ENCODE data around the gene RBM19.
"Not testable (repeated sequence)": the region's sequence is repeated elsewhere in the genome, so short reads cannot be mapped to it uniquely, and the experiment has no call there.

RBM19 gene

DNA sequence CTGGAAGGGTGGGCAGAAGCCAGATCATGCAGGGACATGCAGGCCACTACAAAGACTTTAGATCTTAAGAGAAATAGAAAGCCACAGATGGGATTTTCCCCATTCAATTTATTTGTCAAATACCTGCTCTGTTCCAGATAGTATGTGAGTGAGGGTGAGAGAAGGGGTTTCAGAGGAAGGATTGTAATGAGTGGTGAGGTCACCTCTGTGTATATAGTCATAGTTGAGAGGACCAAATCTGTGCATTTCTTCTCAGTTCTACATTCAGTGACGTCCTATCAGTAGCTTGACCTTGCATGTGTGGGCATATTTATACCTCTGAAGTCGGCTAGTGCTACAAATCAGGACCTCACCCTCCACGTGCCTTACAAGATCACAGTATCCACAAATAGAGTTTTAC is 31.2 kb upstream of the RBM19 start:
- Histone ChIP-seq H3K4me1 (ENCODE audit: control insufficient read depth in 1 of 2, insufficient read depth in 1 of 2, low read depth in 1 of 2, low read length in 1 of 2) (no peaks in the 10 kb centered on the region), H3K27ac (no peak overlapping the region), H3K36me3 (no peaks in the 10 kb centered on the region), H3K27me3 (peaks cover 64% of the 10 kb centered on the region), H3K4me3 (ENCODE audit: low read depth in 1 of 2, low read length in 1 of 2) (no peak overlapping the region), H3K9me3 (no peaks in the 10 kb centered on the region)
- TF ChIP-seq, protein P1, sequence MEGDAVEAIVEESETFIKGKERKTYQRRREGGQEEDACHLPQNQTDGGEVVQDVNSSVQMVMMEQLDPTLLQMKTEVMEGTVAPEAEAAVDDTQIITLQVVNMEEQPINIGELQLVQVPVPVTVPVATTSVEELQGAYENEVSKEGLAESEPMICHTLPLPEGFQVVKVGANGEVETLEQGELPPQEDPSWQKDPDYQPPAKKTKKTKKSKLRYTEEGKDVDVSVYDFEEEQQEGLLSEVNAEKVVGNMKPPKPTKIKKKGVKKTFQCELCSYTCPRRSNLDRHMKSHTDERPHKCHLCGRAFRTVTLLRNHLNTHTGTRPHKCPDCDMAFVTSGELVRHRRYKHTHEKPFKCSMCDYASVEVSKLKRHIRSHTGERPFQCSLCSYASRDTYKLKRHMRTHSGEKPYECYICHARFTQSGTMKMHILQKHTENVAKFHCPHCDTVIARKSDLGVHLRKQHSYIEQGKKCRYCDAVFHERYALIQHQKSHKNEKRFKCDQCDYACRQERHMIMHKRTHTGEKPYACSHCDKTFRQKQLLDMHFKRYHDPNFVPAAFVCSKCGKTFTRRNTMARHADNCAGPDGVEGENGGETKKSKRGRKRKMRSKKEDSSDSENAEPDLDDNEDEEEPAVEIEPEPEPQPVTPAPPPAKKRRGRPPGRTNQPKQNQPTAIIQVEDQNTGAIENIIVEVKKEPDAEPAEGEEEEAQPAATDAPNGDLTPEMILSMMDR (IDR thresholded peaks at IDR 0.05): no peak

GRCh38 chr12:113996026-113996425 is 29.9 kb upstream of the RBM19 start:
- TF ChIP-seq, protein P1 (IDR thresholded peaks at IDR 0.05): no peak
- no peak overlapping the region for H3K27ac ChIP-seq
- H3K9me3 ChIP-seq: no peaks in the 10 kb centered on the region
- no peaks in the 10 kb centered on the region for H3K36me3 ChIP-seq
- no peak overlapping the region for H3K4me3 ChIP-seq (ENCODE audit: low read depth in 1 of 2, low read length in 1 of 2)
- H3K27me3 ChIP-seq: peaks cover 78% of the 10 kb centered on the region
- no peaks in the 10 kb centered on the region for H3K4me1 ChIP-seq (ENCODE audit: control insufficient read depth in 1 of 2, insufficient read depth in 1 of 2, low read depth in 1 of 2, low read length in 1 of 2)

GRCh38 chr12:113994051-113994450 is 27.9 kb upstream of the RBM19 start:
- Histone ChIP-seq H3K9me3 (no peaks in the 10 kb centered on the region), H3K27me3 (peaks cover 84% of the 10 kb centered on the region), H3K27ac (no peak overlapping the region), H3K4me3 (ENCODE audit: low read depth in 1 of 2, low read length in 1 of 2) (no peak overlapping the region), H3K4me1 (ENCODE audit: control insufficient read depth in 1 of 2, insufficient read depth in 1 of 2, low read depth in 1 of 2, low read length in 1 of 2) (no peaks in the 10 kb centered on the region), H3K36me3 (no peaks in the 10 kb centered on the region)
- TF ChIP-seq, protein P1 (IDR thresholded peaks at IDR 0.05): no peak

DNA sequence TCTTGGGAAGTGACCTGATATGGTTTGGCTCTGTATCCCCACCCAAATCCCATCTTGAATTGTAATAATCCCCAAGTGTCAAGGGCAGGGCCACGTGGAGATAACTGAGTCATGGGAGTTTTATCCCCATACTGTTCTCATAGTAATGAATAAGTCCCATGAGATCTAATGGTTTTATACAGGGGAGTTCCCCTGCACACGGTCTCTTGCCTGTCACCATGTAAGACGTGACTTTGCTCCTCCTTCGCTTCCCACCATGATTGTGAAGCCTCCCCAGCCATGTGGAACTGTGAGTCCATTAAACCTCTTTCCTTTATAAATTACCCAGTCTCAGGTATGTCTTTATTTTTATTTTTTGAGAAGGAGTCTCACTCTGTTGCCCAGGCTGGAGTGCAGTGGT is 26.6 kb upstream of the RBM19 start:
- not testable (repeated sequence) for H3K27ac ChIP-seq; H3K4me1 ChIP-seq (ENCODE audit: control insufficient read depth in 1 of 2, insufficient read depth in 1 of 2, low read depth in 1 of 2, low read length in 1 of 2); H3K9me3 ChIP-seq; H3K36me3 ChIP-seq; H3K4me3 ChIP-seq (ENCODE audit: low read depth in 1 of 2, low read length in 1 of 2)
- H3K27me3 ChIP-seq: peaks cover 79% of the 10 kb centered on the region

DNA sequence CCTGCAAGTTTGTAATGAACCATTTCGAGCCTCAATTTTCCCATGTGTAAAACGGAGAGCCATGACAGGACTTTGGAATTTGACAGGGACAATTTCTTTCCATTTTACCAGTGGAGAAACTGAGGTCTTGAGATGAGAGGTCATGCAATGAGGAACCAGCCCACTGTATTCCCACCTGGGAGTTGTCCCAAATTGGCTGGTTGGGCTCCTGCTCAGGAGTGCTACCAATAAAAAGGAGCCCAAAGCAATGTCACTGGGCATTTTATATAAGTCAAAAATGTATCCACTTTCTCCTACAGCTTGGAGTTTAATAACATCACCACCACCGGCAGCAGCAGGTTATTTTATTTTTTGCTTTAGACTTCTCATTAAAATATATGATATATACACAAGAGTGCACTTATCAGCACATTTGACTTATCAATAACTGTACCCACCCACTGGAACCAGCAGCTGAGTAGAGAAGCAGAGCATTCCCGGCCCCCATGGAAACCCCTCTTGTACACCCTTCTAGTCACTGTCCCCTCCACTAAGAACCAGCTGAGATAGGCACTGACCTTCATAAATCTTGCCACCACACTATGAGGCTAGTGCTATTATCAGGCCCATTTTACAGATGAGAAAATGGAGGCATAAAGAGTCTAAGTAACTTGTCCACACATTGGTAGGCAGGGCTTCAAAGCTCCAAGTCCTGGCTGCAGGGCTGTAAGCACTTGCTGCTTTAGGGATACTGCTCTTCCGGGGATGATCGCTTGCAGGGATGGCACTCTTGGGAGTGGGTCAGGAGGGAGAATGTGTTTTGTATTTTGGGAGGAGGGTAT is 25.3 kb upstream of the RBM19 start:
- H3K36me3 ChIP-seq: no peaks in the 10 kb centered on the region
- H3K27ac ChIP-seq: no peak overlapping the region
- peaks cover 70% of the 10 kb centered on the region for H3K27me3 ChIP-seq
- H3K4me1 ChIP-seq (ENCODE audit: control insufficient read depth in 1 of 2, insufficient read depth in 1 of 2, low read depth in 1 of 2, low read length in 1 of 2): no peaks in the 10 kb centered on the region
- TF ChIP-seq, protein P1 (IDR thresholded peaks at IDR 0.05): no peak
- H3K9me3 ChIP-seq: no peaks in the 10 kb centered on the region
- no peak overlapping the region for H3K4me3 ChIP-seq (ENCODE audit: low read depth in 1 of 2, low read length in 1 of 2)

Data from neutrophil (primary cell).